Mesenchymal stem cell (in vitro differentiated cells and primary cell): ENCODE results near the gene PHF10.

Source experiments
- DNase-seq: peaks from one replicate; pipeline ENCODE4 v3.0.0-alpha.2; 2013
- H2AFZ ChIP-seq: one replicate; pipeline ENCODE4 v1.6.1; 2013; ENCODE audit warnings: low read depth, mild to moderate bottlenecking, control low read depth, inconsistent platforms, low read length, moderate library complexity
- H2AK5ac ChIP-seq: 2 replicates; pipeline ENCODE4 v1.6.1; 2013; ENCODE audit warnings: low read length, moderate library complexity, mild to moderate bottlenecking, inconsistent platforms; ENCODE audit not compliant: severe bottlenecking
- H2BK120ac ChIP-seq: one replicate; pipeline ENCODE4 v1.6.1; 2013; ENCODE audit warnings: low read depth, mild to moderate bottlenecking, inconsistent platforms, low read length, moderate library complexity
- H2BK12ac ChIP-seq, 2 experiments: one replicate each; pipeline ENCODE4 v1.6.1; 2013; ENCODE audit warnings: inconsistent platforms in 2 of 2, low read length in 2 of 2, mild to moderate bottlenecking in 2 of 2, moderate library complexity in 2 of 2, control low read depth in 1 of 2
- H2BK15ac ChIP-seq: one replicate; pipeline ENCODE4 v1.6.1; 2013; ENCODE audit warnings: mild to moderate bottlenecking, low read depth, inconsistent platforms; ENCODE audit not compliant: poor library complexity, severe bottlenecking
- H2BK5ac ChIP-seq: 2 replicates; pipeline ENCODE4 v1.6.1; 2013; ENCODE audit warnings: low read depth, mild to moderate bottlenecking, low read length, control low read depth, inconsistent platforms; ENCODE audit not compliant: poor library complexity, severe bottlenecking
- H3K14ac ChIP-seq, 2 experiments: one replicate each; pipeline ENCODE4 v1.6.1; 2013; ENCODE audit warnings: inconsistent platforms in 2 of 2, low read length in 2 of 2, control low read depth in 1 of 2, mild to moderate bottlenecking in 1 of 2, moderate library complexity in 1 of 2
- H3K18ac ChIP-seq, 2 experiments: one replicate each; pipeline ENCODE4 v1.6.1; 2013; ENCODE audit warnings: inconsistent platforms in 2 of 2, low read length in 2 of 2, control low read depth in 1 of 2, low read depth in 1 of 2, mild to moderate bottlenecking in 1 of 2
- H3K23ac ChIP-seq, 2 experiments: one replicate each; pipeline ENCODE4 v1.6.1; 2013; ENCODE audit warnings: inconsistent platforms in 2 of 2, low read length in 2 of 2, mild to moderate bottlenecking in 2 of 2, moderate library complexity in 2 of 2, control low read depth in 1 of 2
- H3K27ac ChIP-seq: 2 replicates; pipeline ENCODE4 v1.5.1; 2013; ENCODE audit warnings: mild to moderate bottlenecking, moderate library complexity, low read length, control low read depth, inconsistent platforms; ENCODE audit not compliant: poor library complexity, severe bottlenecking
- H3K27me3 ChIP-seq, 2 experiments: 2 replicates each; pipeline versions ENCODE4 v1.6.1 to v1.7.0; 2013; ENCODE audit warnings: low read length in 2 of 2, mild to moderate bottlenecking in 2 of 2, moderate library complexity in 2 of 2, control low read depth in 1 of 2, inconsistent platforms in 1 of 2; ENCODE audit not compliant: control insufficient read depth in 1 of 2, insufficient read depth in 1 of 2
- H3K36me3 ChIP-seq, 2 experiments: 2 replicates each; pipeline versions ENCODE4 v1.6.1 to v1.7.0; 2013; ENCODE audit warnings: low read length in 2 of 2, control low read depth in 1 of 2, inconsistent platforms in 1 of 2, low read depth in 1 of 2, mild to moderate bottlenecking in 1 of 2; ENCODE audit not compliant: insufficient read depth in 2 of 2, control insufficient read depth in 1 of 2
- H3K4ac ChIP-seq, 2 experiments: one replicate each; pipeline ENCODE4 v1.6.1; 2013; ENCODE audit warnings: inconsistent platforms in 2 of 2, low read length in 2 of 2, mild to moderate bottlenecking in 2 of 2, moderate library complexity in 2 of 2, control low read depth in 1 of 2, low read depth in 1 of 2
- H3K4me1 ChIP-seq: 2 replicates; pipeline ENCODE4 v1.6.1; 2013; ENCODE audit warnings: low read depth, low read length, control low read depth; ENCODE audit not compliant: control insufficient read depth, insufficient read depth
- H3K4me2 ChIP-seq: 2 replicates; pipeline ENCODE4 v1.6.1; 2013; ENCODE audit warnings: low read length, mild to moderate bottlenecking, inconsistent platforms; ENCODE audit not compliant: poor library complexity, severe bottlenecking
- H3K4me3 ChIP-seq, 2 experiments: 2 replicates each; pipeline versions ENCODE4 v1.5.1 to v1.7.0; 2013; ENCODE audit warnings: low read length in 2 of 2, mild to moderate bottlenecking in 2 of 2, control low read depth in 1 of 2, low read depth in 1 of 2; ENCODE audit not compliant: insufficient read depth in 1 of 2
- H3K79me1 ChIP-seq: replicated peaks from 2 replicates; pipeline ENCODE4 v1.6.1; 2013; ENCODE audit warnings: mild to moderate bottlenecking, control low read depth, low read length, inconsistent platforms; ENCODE audit not compliant: poor library complexity, severe bottlenecking
- H3K9ac ChIP-seq: 2 replicates; pipeline ENCODE4 v1.7.0; 2013; ENCODE audit warnings: mild to moderate bottlenecking, low read length, moderate library complexity
- H3K9me3 ChIP-seq: 2 replicates; pipeline ENCODE4 v1.7.0; 2013; ENCODE audit warnings: mild to moderate bottlenecking, low read length; ENCODE audit not compliant: control insufficient read depth
- H4K8ac ChIP-seq: one replicate; pipeline ENCODE4 v1.6.1; 2013; ENCODE audit warnings: inconsistent platforms, mild to moderate bottlenecking, low read length, moderate library complexity
- H4K91ac ChIP-seq: one replicate; pipeline ENCODE4 v1.6.1; 2013; ENCODE audit warnings: mild to moderate bottlenecking, low read length, inconsistent platforms
- WGBS: methylation state at CpG from one replicate; pipeline ENCODE4 v1.1.7; 2013; ENCODE audit warnings: mixed read lengths; 5-methylcytosine and 5-hydroxymethylcytosine counted together

Gene PHF10

GRCh38 chr6:169669889-169670288, 54.4 kb downstream of the PHF10 start:
- no peak overlapping the region for H2BK12ac ChIP-seq
- peaks cover 12% of the 10 kb centered on the region for H3K79me1 ChIP-seq
- no peak overlapping the region for H3K23ac ChIP-seq
- H3K14ac ChIP-seq, result no peak overlapping the region
- no peaks in the 10 kb centered on the region for H3K9me3 ChIP-seq
- no peak overlapping the region for H3K4me2 ChIP-seq
- DNase-seq, result peak; percentile 30
- H3K4ac ChIP-seq, result no peak overlapping the region
- no peak overlapping the region for H2BK15ac ChIP-seq
- H3K4me3 ChIP-seq, result no peak overlapping the region
- no peak overlapping the region for H3K27ac ChIP-seq
- no peaks in the 10 kb centered on the region for H3K4me1 ChIP-seq
- 48% methylated on average over 6 of the region's 7 CpGs for WGBS
- no peak overlapping the region for H2BK5ac ChIP-seq
- H3K18ac ChIP-seq, result peak overlapping the region in 1 of 2 experiments; percentile 29
- H3K36me3 ChIP-seq, result peaks cover 34 to 56% of the 10 kb centered on the region in 2 experiments
- H4K8ac ChIP-seq, result peak overlapping the region; percentile 61
- no peak overlapping the region for H3K9ac ChIP-seq
- no peaks in the 10 kb centered on the region for H3K27me3 ChIP-seq
- no peak overlapping the region for H2AFZ ChIP-seq
- no peak overlapping the region for H2BK120ac ChIP-seq
- no peak overlapping the region for H4K91ac ChIP-seq
- H2AK5ac ChIP-seq, result no peak overlapping the region

GRCh38 chr6:169669147-169669546, 55.2 kb downstream of the PHF10 start:
- Histone ChIP-seq H3K4me1 (no peaks in the 10 kb centered on the region), H3K9me3 (no peaks in the 10 kb centered on the region), H3K4ac (no peak overlapping the region), H3K14ac (no peak overlapping the region), H3K9ac (no peak overlapping the region), H3K36me3 (peaks cover 36 to 58% of the 10 kb centered on the region in 2 experiments), H2BK5ac (no peak overlapping the region), H2BK15ac (no peak overlapping the region), H2BK120ac (no peak overlapping the region), H3K4me3 (no peak overlapping the region), H3K18ac (no peak overlapping the region), H2BK12ac (no peak overlapping the region), H2AFZ (no peak overlapping the region), H3K4me2 (no peak overlapping the region), H2AK5ac (no peak overlapping the region), H3K23ac (no peak overlapping the region), H4K91ac (no peak overlapping the region), H3K27ac (no peak overlapping the region), H3K27me3 (no peaks in the 10 kb centered on the region), H3K79me1 (peaks cover 12% of the 10 kb centered on the region), H4K8ac (peak overlapping the region; percentile 5)
- 99% methylated on average over 6 of the region's 6 CpGs for WGBS
- DNase-seq, result no peak

- H2BK12ac ChIP-seq, result no peak overlapping the region
- peaks cover 45 to 66% of the 10 kb centered on the region in 2 experiments for H3K36me3 ChIP-seq
- H3K4me3 ChIP-seq, result no peak overlapping the region
- H4K91ac ChIP-seq, result peak overlapping the region; percentile 28
- DNase-seq, result no peak
- no peak overlapping the region for H2BK15ac ChIP-seq
- H3K4me1 ChIP-seq, result no peaks in the 10 kb centered on the region
- H3K9ac ChIP-seq, result no peak overlapping the region
- H3K18ac ChIP-seq, result no peak overlapping the region
- no peaks in the 10 kb centered on the region for H3K27me3 ChIP-seq
- no peaks in the 10 kb centered on the region for H3K9me3 ChIP-seq
- peaks cover 12% of the 10 kb centered on the region for H3K79me1 ChIP-seq
- H3K27ac ChIP-seq, result no peak overlapping the region
- no peak overlapping the region for H2BK5ac ChIP-seq
- no peak overlapping the region for H3K14ac ChIP-seq
- no peak overlapping the region for H2AFZ ChIP-seq
- WGBS, result 99% methylated on average over 14 of the region's 15 CpGs
- H3K23ac ChIP-seq, result no peak overlapping the region
- H3K4ac ChIP-seq, result no peak overlapping the region
- H2BK120ac ChIP-seq, result no peak overlapping the region
- H3K4me2 ChIP-seq, result no peak overlapping the region
- H4K8ac ChIP-seq, result no peak overlapping the region
- no peak overlapping the region for H2AK5ac ChIP-seq
These were observed 56.0 kb downstream of the PHF10 start for GRCh38 chr6:169668203-169668847.

- Histone ChIP-seq H3K9ac (no peak overlapping the region), H3K4me1 (no peaks in the 10 kb centered on the region), H4K8ac (peak overlapping the region; percentile 41), H3K9me3 (no peaks in the 10 kb centered on the region), H2BK15ac (no peak overlapping the region), H2AK5ac (no peak overlapping the region), H3K4me3 (no peak overlapping the region), H4K91ac (no peak overlapping the region), H3K79me1 (peaks cover 9% of the 10 kb centered on the region), H3K4me2 (no peak overlapping the region), H3K27me3 (no peaks in the 10 kb centered on the region), H3K18ac (no peak overlapping the region), H3K23ac (no peak overlapping the region), H2BK120ac (no peak overlapping the region), H2AFZ (no peak overlapping the region), H2BK12ac (no peak overlapping the region), H3K36me3 (peaks cover 47 to 68% of the 10 kb centered on the region in 2 experiments), H2BK5ac (no peak overlapping the region), H3K4ac (no peak overlapping the region), H3K27ac (no peak overlapping the region), H3K14ac (no peak overlapping the region)
- 97% methylated on average over 27 of the region's 27 CpGs for WGBS
- DNase-seq, result no peak
These were observed 56.6 kb downstream of the PHF10 start for GRCh38 chr6:169667716-169668115.
